Immature natural killer cell (primary cell): Measurements from ENCODE around the gene PNPLA1. TPM values are rescaled to one million over a fixed set of nuclear protein-coding genes. Genes with fewer than 3 reads are reported as not detected.
A peak's percentile ranks its signal among the peaks of the same experiment; 100 is the strongest.

Experiments
- DNase-seq, 3 donors: peaks; one replicate each; pipeline ENCODE4 v3.0.0; 2022; ENCODE audit warnings: mixed read lengths in 1 of 3
- H3K27ac Mint-ChIP-seq, 6 donors: one replicate each; pipeline ENCODE4 v1.8.0; 2020; ENCODE audit warnings: mixed read lengths in 6 of 6, mild to moderate bottlenecking in 5 of 6, inconsistent platforms in 4 of 6, moderate library complexity in 3 of 6
- H3K27me3 Mint-ChIP-seq, 3 donors: one replicate each; pipeline ENCODE4 v1.8.0; 2020 to 2021; ENCODE audit warnings: low read depth in 3 of 3, mild to moderate bottlenecking in 3 of 3, mixed read lengths in 3 of 3, moderate library complexity in 3 of 3, inconsistent platforms in 1 of 3
- H3K36me3 Mint-ChIP-seq, 3 donors: one replicate each; pipeline ENCODE4 v1.8.0; 2020; ENCODE audit warnings: mixed read lengths in 3 of 3, inconsistent platforms in 2 of 3, mild to moderate bottlenecking in 2 of 3
- H3K4me1 Mint-ChIP-seq, 2 donors: one replicate each; pipeline ENCODE4 v1.8.0; 2020; ENCODE audit warnings: inconsistent platforms in 2 of 2, mild to moderate bottlenecking in 2 of 2, mixed read lengths in 2 of 2, moderate library complexity in 1 of 2
- H3K4me3 Mint-ChIP-seq, 5 donors: one replicate each; pipeline ENCODE4 v1.8.0; 2020; ENCODE audit warnings: mild to moderate bottlenecking in 5 of 5, mixed read lengths in 5 of 5, inconsistent platforms in 3 of 5, moderate library complexity in 3 of 5
- H3K9me3 Mint-ChIP-seq, 6 donors: one replicate each; pipeline ENCODE4 v1.8.0; 2020; ENCODE audit warnings: mild to moderate bottlenecking in 6 of 6, mixed read lengths in 6 of 6, inconsistent platforms in 4 of 6, moderate library complexity in 3 of 6
- polyA plus RNA-seq, 3 donors: library from polyadenylated mRNA; unstranded; fragments of 300-500 nt; fragmentation: Illumina TruSeq; gene quantifications; one replicate each; pipeline ENCODE4 v1.2.3, GENCODE V29; 2021

Gene PNPLA1
- polyA plus RNA-seq, 3 donors from 2014 or later, result not detected

- Mint-ChIP-seq H3K4me1 (peaks cover 8% of the 10 kb centered on the region in 2 donors), H3K27me3 (peaks cover 2 to 22% (median 4%) of the 10 kb centered on the region in 3 donors), H3K9me3 (no peaks in the 10 kb centered on the region), H3K27ac (peak overlapping the region in 1 of 6 donors; percentile 23), H3K36me3 (no peaks in the 10 kb centered on the region), H3K4me3 (no peak overlapping the region)
- peak; percentile 79 to 87 (median 85) for DNase-seq
These were observed 32.5 kb downstream of the PNPLA1 start for GRCh38 chr6:36302227-36302976.

DNA sequence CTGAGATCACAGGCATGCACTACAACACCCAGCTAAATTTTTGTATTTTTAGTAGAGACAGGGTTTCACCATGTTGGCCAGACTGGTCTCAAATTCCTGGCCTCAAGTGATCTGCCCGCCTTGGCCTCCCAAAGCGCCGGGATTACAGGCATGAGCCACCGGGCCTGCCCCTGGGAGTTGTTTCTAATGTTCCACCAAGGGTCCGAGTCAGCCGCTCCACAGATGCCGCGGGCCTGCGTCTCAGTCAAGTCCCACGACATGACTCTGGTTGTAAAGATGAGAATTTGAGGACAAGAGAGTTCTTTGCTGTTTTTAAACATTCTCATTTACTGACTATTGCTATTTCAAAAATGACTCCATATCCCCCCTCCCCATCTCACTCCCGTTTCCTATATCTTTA, 36.0 kb downstream of the PNPLA1 start:
- Mint-ChIP-seq H3K4me1 (peaks cover 8% of the 10 kb centered on the region in 2 donors), H3K27ac (no peak overlapping the region), H3K9me3 (no peaks in the 10 kb centered on the region), H3K36me3 (no peaks in the 10 kb centered on the region), H3K4me3 (no peak overlapping the region), H3K27me3 (peaks cover 2 to 18% (median 5%) of the 10 kb centered on the region in 3 donors)
- DNase-seq, result no peak

GRCh38 chr6:36306375-36306774, 36.5 kb downstream of the PNPLA1 start:
- no peaks in the 10 kb centered on the region for H3K9me3 Mint-ChIP-seq
- no peak for DNase-seq
- H3K27ac Mint-ChIP-seq, result no peak overlapping the region
- no peaks in the 10 kb centered on the region for H3K36me3 Mint-ChIP-seq
- H3K27me3 Mint-ChIP-seq, result peaks cover 2 to 14% (median 5%) of the 10 kb centered on the region in 3 donors
- H3K4me3 Mint-ChIP-seq, result no peak overlapping the region
- peaks cover 8% of the 10 kb centered on the region in 2 donors for H3K4me1 Mint-ChIP-seq

DNA sequence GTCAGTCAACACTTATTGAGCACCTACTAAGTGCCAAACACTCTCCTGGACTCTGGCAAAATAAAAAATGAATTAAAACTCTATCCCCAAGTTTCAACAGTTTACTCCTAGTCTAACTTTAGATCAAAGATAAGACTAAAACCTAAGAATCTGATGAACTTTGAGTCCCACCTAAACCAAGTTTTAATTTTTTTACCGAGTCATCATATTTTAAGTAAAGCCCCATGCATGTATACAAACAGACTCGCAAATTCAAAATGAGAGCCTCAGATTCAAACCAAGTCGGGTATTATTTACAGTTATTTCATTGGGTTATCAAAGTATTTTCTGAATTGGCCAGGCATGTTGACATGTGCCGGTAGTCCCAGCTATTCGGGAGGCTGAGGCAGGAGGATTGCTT, 38.7 kb downstream of the PNPLA1 start:
- Mint-ChIP-seq H3K4me1 (no peaks in the 10 kb centered on the region), H3K4me3 (no peak overlapping the region), H3K9me3 (no peaks in the 10 kb centered on the region), H3K27ac (no peak overlapping the region), H3K27me3 (peaks cover 3 to 10% (median 5%) of the 10 kb centered on the region in 3 donors), H3K36me3 (no peaks in the 10 kb centered on the region)
- no peak for DNase-seq

DNA sequence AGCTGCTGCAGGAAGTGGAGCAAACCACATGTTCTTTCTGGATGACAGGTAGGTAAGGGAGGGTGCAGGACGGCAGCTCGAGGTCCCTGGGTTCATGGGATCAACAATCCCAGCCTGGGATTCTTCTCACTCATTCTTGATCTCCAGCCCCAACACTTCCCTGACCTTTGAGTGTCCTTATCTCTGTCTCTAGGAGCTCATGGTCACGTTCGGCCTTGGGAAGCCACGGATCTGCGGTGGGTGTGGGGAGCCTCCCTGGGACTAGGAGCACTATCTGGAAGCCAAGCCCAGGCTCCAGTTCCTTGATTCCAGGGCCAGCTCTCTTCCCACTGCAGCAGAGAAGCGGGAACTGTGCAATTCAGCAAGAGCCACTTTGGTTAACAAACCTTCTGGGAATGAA, 39.3 kb downstream of the PNPLA1 start:
- H3K36me3 Mint-ChIP-seq, result no peaks in the 10 kb centered on the region
- peaks cover 2 to 3% of the 10 kb centered on the region in 2 donors for H3K4me1 Mint-ChIP-seq
- H3K9me3 Mint-ChIP-seq, result no peaks in the 10 kb centered on the region
- peaks cover 3 to 10% (median 5%) of the 10 kb centered on the region in 3 donors for H3K27me3 Mint-ChIP-seq
- H3K4me3 Mint-ChIP-seq, result no peak overlapping the region
- H3K27ac Mint-ChIP-seq, result peak overlapping the region in 1 of 6 donors; percentile 12
- DNase-seq, result no peak

- H3K36me3 Mint-ChIP-seq, result no peaks in the 10 kb centered on the region
- no peak overlapping the region for H3K4me3 Mint-ChIP-seq
- H3K4me1 Mint-ChIP-seq, result peaks cover 4 to 5% of the 10 kb centered on the region in 2 donors
- no peak for DNase-seq
- peaks cover 3 to 10% (median 5%) of the 10 kb centered on the region in 3 donors for H3K27me3 Mint-ChIP-seq
- no peak overlapping the region for H3K27ac Mint-ChIP-seq
- no peaks in the 10 kb centered on the region for H3K9me3 Mint-ChIP-seq
These were observed 40.0 kb downstream of the PNPLA1 start for GRCh38 chr6:36309900-36310299.

DNA sequence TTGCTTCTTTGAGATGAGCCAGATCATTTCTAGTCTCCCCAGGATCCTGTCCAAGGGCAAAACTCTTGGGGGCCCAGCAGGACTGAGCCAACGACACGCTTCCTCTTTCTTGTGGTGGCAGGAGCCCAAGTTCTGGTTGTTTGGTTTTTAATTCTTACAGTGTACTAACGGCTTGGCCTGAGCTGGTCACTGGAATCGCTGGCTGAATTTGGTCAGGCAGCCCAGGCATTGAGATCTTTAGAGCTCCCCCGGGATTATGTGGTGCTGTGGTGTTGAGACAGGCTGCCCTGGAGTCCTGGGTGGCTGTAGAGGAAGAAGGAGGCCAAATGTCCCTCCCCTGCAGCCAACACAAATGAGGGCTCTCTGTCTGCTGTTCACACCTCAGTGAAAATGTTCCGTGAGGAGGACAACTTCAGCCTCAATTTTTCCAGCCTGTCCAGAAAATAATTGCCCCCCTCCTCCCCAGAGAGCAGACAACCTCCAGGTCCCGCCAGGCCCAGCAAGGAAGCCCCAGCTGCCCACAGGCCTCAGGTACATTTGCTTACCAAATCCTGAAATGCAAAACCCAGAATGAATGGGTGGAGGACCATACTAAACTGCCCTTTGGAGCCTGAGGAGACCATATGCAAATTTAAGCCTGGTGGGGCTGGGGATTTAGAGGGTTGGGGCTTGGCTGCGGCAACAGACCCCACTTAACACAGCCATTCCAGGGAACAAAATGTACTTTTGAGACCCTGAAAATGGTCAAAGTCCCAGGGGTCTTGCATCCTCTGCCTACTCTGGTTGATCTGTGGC, 43.2 kb downstream of the PNPLA1 start:
- Mint-ChIP-seq H3K36me3 (no peaks in the 10 kb centered on the region), H3K9me3 (no peaks in the 10 kb centered on the region), H3K4me1 (peaks cover 4 to 5% of the 10 kb centered on the region in 2 donors), H3K27me3 (peaks cover 3 to 7% (median 7%) of the 10 kb centered on the region in 3 donors), H3K4me3 (no peak overlapping the region), H3K27ac (no peak overlapping the region)
- no peak for DNase-seq

DNA sequence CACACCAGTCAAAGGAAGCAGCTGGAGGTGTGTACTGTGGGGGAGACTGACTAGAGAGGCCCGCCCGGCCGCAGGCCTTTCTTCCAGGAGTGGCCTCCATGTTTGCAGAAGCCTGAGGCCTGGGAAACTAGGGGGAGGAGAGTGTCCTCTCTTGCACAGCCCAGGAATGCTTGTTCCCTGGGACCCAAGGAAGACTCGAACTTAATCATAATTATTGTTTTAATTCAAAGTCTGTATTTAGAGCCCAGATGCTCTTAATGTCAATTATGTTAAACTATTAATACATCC, 43.7 kb downstream of the PNPLA1 start:
- H3K4me1 Mint-ChIP-seq, result peaks cover 4 to 5% of the 10 kb centered on the region in 2 donors
- no peak for DNase-seq
- H3K36me3 Mint-ChIP-seq, result no peaks in the 10 kb centered on the region
- H3K4me3 Mint-ChIP-seq, result no peak overlapping the region
- H3K27ac Mint-ChIP-seq, result peak overlapping the region in 1 of 6 donors; percentile 66
- H3K9me3 Mint-ChIP-seq, result no peaks in the 10 kb centered on the region
- peaks cover 3 to 7% (median 5%) of the 10 kb centered on the region in 3 donors for H3K27me3 Mint-ChIP-seq

DNA sequence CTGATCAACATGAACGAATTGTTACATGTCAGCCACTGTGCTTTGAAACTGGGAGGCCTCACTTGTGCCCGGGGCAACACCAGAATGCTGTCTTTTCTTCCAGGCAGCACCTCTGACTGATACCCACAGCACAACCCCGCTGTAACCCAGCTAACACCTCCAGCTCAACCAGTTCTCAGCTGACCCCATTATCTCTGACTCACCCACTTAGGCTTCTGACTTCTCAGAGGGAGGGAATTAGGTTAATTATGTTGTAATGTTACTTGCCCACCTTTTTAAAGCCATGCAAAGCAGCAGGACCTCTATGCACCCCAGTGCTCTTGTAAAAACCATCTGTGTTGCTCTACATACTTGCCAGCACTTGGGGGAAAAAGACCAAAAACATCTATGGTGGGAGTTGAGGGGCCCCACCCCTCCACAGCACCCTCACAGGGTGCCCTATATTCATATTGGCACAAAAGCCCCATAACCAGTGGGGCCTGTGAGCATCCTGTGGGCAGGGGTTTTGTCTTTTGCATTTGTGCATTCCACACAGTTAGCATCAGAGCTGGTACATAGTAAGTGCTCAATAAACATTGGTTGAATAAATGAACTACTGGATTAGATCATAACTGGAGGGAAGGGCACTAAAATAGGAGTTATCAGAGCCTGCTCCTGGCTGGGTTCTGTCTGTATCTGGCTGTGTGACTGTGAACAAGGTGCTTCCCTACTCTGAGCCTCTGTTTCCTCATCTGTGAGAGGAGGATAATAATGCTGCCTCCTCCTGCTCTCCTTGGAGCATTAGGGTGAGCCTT, 44.6 kb downstream of the PNPLA1 start:
- peak in 1 of 3 donors; percentile 55 for DNase-seq
- peak overlapping the region in 3 of 6 donors; percentile 60 to 86 (median 66) for H3K27ac Mint-ChIP-seq
- H3K9me3 Mint-ChIP-seq, result no peaks in the 10 kb centered on the region
- peaks cover 3 to 7% (median 3%) of the 10 kb centered on the region in 3 donors for H3K27me3 Mint-ChIP-seq
- H3K36me3 Mint-ChIP-seq, result no peaks in the 10 kb centered on the region
- H3K4me1 Mint-ChIP-seq, result peaks cover 4 to 5% of the 10 kb centered on the region in 2 donors
- H3K4me3 Mint-ChIP-seq, result peak overlapping the region in 2 of 5 donors; percentile 6 to 11

- Mint-ChIP-seq H3K4me1 (peaks cover 4 to 5% of the 10 kb centered on the region in 2 donors), H3K4me3 (no peak overlapping the region), H3K27me3 (peaks cover 2 to 3% (median 2%) of the 10 kb centered on the region in 3 donors), H3K9me3 (no peaks in the 10 kb centered on the region), H3K36me3 (no peaks in the 10 kb centered on the region), H3K27ac (no peak overlapping the region)
- no peak for DNase-seq
These were observed 46.1 kb downstream of the PNPLA1 start for GRCh38 chr6:36315921-36316320.

- no peaks in the 10 kb centered on the region for H3K36me3 Mint-ChIP-seq
- H3K27me3 Mint-ChIP-seq, result peaks cover 2% of the 10 kb centered on the region in 3 donors
- H3K4me1 Mint-ChIP-seq, result peaks cover 4 to 5% of the 10 kb centered on the region in 2 donors
- H3K9me3 Mint-ChIP-seq, result no peaks in the 10 kb centered on the region
- H3K27ac Mint-ChIP-seq, result no peak overlapping the region
- DNase-seq, result no peak
- H3K4me3 Mint-ChIP-seq, result no peak overlapping the region
These were observed 47.8 kb downstream of the PNPLA1 start for GRCh38 chr6:36317623-36318022.

- Mint-ChIP-seq H3K27me3 (peaks cover 0 to 2% (median 2%) of the 10 kb centered on the region in 3 donors), H3K4me1 (peaks cover 4 to 5% of the 10 kb centered on the region in 2 donors), H3K9me3 (no peaks in the 10 kb centered on the region), H3K4me3 (no peak overlapping the region), H3K36me3 (no peaks in the 10 kb centered on the region), H3K27ac (peak overlapping the region in 1 of 6 donors; percentile 5)
- DNase-seq, result no peak
These were observed 49.0 kb downstream of the PNPLA1 start for GRCh38 chr6:36318690-36319435.

GRCh38 chr6:36319436-36319762, 49.5 kb downstream of the PNPLA1 start:
- Mint-ChIP-seq H3K36me3 (no peaks in the 10 kb centered on the region), H3K27me3 (peaks cover 0 to 2% (median 2%) of the 10 kb centered on the region in 3 donors), H3K27ac (no peak overlapping the region), H3K4me1 (peaks cover under 1% of the 10 kb centered on the region in 2 donors), H3K9me3 (no peaks in the 10 kb centered on the region), H3K4me3 (no peak overlapping the region)
- DNase-seq, result no peak
